Measurements from ENCODE around the gene ALDH4A1. TPM values are rescaled to one million over a fixed set of nuclear protein-coding genes. Genes with fewer than 3 reads are reported as not detected.

ALDH4A1 gene
- total and polyA plus RNA-seq, 4 donors = 13.7 to 31.2 (median 23.5) TPM

Small RNA genes lying within 50 kb of the gene (small RNA-seq; reads per million reads assigned to genes)
- not detected for gene MIR1290 (ENCODE audit: low replicate concordance)
- gene MIR4695 (ENCODE audit: low replicate concordance) = not detected

Other genes starting within 250 kb of the ALDH4A1 start
- gene TAS1R2, start 42.9 kb downstream of the ALDH4A1 start, total RNA-seq = not detected
- gene TAS1R2, start 42.9 kb downstream of the ALDH4A1 start, polyA plus RNA-seq (ENCODE audit: insufficient read length in 2 of 2) = not detected
- gene IFFO2, start 54.1 kb upstream of the ALDH4A1 start, total RNA-seq = 1 to 10 TPM; 6.6 to 7.5 TPM
- gene IFFO2, start 54.1 kb upstream of the ALDH4A1 start, polyA plus RNA-seq (ENCODE audit: insufficient read length in 2 of 2) = 10 to 100 TPM; 19.5 to 19.7 TPM